Testis (tissue), 2 donors: Measurements from ENCODE around the gene IGFBP6.

Experiments used
- CTCF ChIP-seq, 3 experiments: fragments of 450-650 bp in 2 of 3; fragments of 200-600 bp in 1 of 3; sonication (generic) in 1 of 3; IDR thresholded peaks; one replicate each; pipeline ENCODE4 v1.5.1; 2016 to 2019; ENCODE audit warnings: antibody characterized with exemption in 3 of 3, mild to moderate bottlenecking in 2 of 3, moderate library complexity in 1 of 3
- POLR2A ChIP-seq: fragments of 450-650 bp; IDR thresholded peaks from one replicate; pipeline ENCODE4 v1.6.1; 2017; ENCODE audit warnings: antibody characterized with exemption, mild to moderate bottlenecking, moderate library complexity

- TF ChIP-seq POLR2A (no peak), CTCF (IDR thresholded peaks at IDR 0.05) (no peak)
Observed at GRCh38 chr12:53077030-53077429, 20.4 kb upstream of the IGFBP6 start.
